ENCODE results near the gene GMDS.

DNA sequence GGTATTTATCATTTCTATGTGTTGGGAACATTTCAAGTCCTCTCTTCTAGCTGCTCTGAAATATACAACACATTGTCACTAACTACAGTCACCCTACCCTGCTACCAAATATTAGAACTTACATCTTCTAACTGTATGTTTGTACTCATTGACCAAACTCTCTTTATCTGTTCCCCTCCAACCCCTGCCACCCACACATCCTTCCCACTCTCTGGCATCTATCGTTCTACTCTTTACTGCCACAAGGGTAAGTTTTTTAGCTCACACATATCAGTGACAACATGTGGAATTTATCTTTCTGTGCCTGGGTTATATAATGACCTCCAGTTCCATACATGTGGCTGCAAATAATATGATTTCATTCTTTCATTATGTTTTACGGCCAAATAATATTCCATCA lies 171.9 kb downstream of the GMDS start:
- TF ChIP-seq, protein P1, sequence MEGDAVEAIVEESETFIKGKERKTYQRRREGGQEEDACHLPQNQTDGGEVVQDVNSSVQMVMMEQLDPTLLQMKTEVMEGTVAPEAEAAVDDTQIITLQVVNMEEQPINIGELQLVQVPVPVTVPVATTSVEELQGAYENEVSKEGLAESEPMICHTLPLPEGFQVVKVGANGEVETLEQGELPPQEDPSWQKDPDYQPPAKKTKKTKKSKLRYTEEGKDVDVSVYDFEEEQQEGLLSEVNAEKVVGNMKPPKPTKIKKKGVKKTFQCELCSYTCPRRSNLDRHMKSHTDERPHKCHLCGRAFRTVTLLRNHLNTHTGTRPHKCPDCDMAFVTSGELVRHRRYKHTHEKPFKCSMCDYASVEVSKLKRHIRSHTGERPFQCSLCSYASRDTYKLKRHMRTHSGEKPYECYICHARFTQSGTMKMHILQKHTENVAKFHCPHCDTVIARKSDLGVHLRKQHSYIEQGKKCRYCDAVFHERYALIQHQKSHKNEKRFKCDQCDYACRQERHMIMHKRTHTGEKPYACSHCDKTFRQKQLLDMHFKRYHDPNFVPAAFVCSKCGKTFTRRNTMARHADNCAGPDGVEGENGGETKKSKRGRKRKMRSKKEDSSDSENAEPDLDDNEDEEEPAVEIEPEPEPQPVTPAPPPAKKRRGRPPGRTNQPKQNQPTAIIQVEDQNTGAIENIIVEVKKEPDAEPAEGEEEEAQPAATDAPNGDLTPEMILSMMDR (IDR thresholded peaks at IDR 0.05) = no peak
- TF ChIP-seq EZH2 (IDR thresholded peaks at IDR 0.05; ENCODE audit: borderline replicate concordance, insufficient read depth, low read depth, low read length, poor library complexity, severe bottlenecking) = no peak
